SH-SY5Y (cell line): ENCODE results near the gene ALPL.

ENCODE experiments used
- GATA2 ChIP-seq: IDR thresholded peaks from 2 replicates; pipeline ENCODE4 v1.6.1; 2011; ENCODE audit warnings: mild to moderate bottlenecking, low read depth, low read length
- GATA3 ChIP-seq: IDR thresholded peaks from 2 replicates; pipeline ENCODE4 v1.6.1; 2011; ENCODE audit warnings: low read depth, mild to moderate bottlenecking, low read length, moderate library complexity

ALPL gene

GRCh38 chr1:21587602-21587953, 78.4 kb downstream of the ALPL start:
- TF ChIP-seq GATA2 (no peak), GATA3 (no peak)

- TF ChIP-seq GATA2, result no peak
- TF ChIP-seq GATA3, result no peak
Observed at GRCh38 chr1:21589618-21590017, 80.4 kb downstream of the ALPL start.

GRCh38 chr1:21590126-21590880, 81.1 kb downstream of the ALPL start:
- no peak for TF ChIP-seq GATA3

- TF ChIP-seq GATA3 (no peak), GATA2 (no peak)
Observed at GRCh38 chr1:21590934-21591333, 81.7 kb downstream of the ALPL start.

- TF ChIP-seq GATA3, result no peak
- no peak for TF ChIP-seq GATA2
Observed at GRCh38 chr1:21592086-21592865, 83.1 kb downstream of the ALPL start.

GRCh38 chr1:21593231-21593630, 84.0 kb downstream of the ALPL start:
- TF ChIP-seq GATA3, result no peak
- no peak for TF ChIP-seq GATA2

- TF ChIP-seq GATA3, result no peak
- no peak for TF ChIP-seq GATA2
Observed at GRCh38 chr1:21594501-21594900, 85.3 kb downstream of the ALPL start.

GRCh38 chr1:21594935-21595897, 86.0 kb downstream of the ALPL start:
- TF ChIP-seq GATA3 (no peak), GATA2 (no peak)

GRCh38 chr1:21596174-21596573, 87.0 kb downstream of the ALPL start:
- TF ChIP-seq GATA2 (no peak), GATA3 (no peak)

GRCh38 chr1:21596628-21597027, 87.4 kb downstream of the ALPL start:
- TF ChIP-seq GATA2 (no peak), GATA3 (no peak)

GRCh38 chr1:21597753-21598152, 88.5 kb downstream of the ALPL start:
- TF ChIP-seq GATA2 (no peak), GATA3 (no peak)

- no peak for TF ChIP-seq GATA3
- TF ChIP-seq GATA2, result no peak
Observed at GRCh38 chr1:21598417-21598816, 89.2 kb downstream of the ALPL start.

- TF ChIP-seq GATA2 (no peak), GATA3 (no peak)
Observed at GRCh38 chr1:21598904-21599303, 89.7 kb downstream of the ALPL start.

- no peak for TF ChIP-seq GATA2
- no peak for TF ChIP-seq GATA3
Observed at GRCh38 chr1:21599402-21599801, 90.2 kb downstream of the ALPL start.
